Bronchial epithelial cell (primary cell): ENCODE results near the gene PCDHGB6. TPM values are rescaled to one million over a fixed set of nuclear protein-coding genes. Genes with fewer than 3 reads are reported as not detected.
"Not testable (repeated sequence)": the region's sequence is repeated elsewhere in the genome, so short reads cannot be mapped to it uniquely, and the experiment has no call there.

Source experiments
- DNase-seq: peaks from one replicate; pipeline ENCODE4 v3.0.0-alpha.2; 2010; ENCODE audit warnings: low read depth
- FAIRE-seq: peaks from 2 replicates; lab custom pipeline; 2011; peaks lifted over from hg19 to GRCh38; lab: Jason Lieb, UNC
- H3K27me3 ChIP-seq: 2 replicates; pipeline ENCODE4 v1.5.1; 2011; ENCODE audit warnings: low read length; ENCODE audit not compliant: control insufficient read depth, insufficient read depth
- H3K36me3 ChIP-seq: 2 replicates; pipeline ENCODE4 v1.5.1; 2011; ENCODE audit warnings: low read length; ENCODE audit not compliant: control insufficient read depth, insufficient read depth
- H3K4me3 ChIP-seq: 2 replicates; pipeline ENCODE4 v1.5.1; 2011; ENCODE audit warnings: mild to moderate bottlenecking, low read depth, low read length, control low read depth
- total RNA-seq: library from RNA; depleted of rRNA; stranded (reverse); fragments of >200 nt; gene quantifications from 2 replicates; pipeline ENCODE4 v1.2.1, GENCODE V29; 2014
- TF ChIP-seq, protein P1 (sequence below): IDR thresholded peaks from 2 replicates; pipeline ENCODE4 v1.5.1; 2011; ENCODE audit warnings: mild to moderate bottlenecking, moderate library complexity, low read length, control low read depth, inconsistent platforms; ENCODE audit not compliant: insufficient read depth, severe bottlenecking

PCDHGB6 gene
- total RNA-seq, 1 donor from 2014 or later: 0.53 TPM

DNA sequence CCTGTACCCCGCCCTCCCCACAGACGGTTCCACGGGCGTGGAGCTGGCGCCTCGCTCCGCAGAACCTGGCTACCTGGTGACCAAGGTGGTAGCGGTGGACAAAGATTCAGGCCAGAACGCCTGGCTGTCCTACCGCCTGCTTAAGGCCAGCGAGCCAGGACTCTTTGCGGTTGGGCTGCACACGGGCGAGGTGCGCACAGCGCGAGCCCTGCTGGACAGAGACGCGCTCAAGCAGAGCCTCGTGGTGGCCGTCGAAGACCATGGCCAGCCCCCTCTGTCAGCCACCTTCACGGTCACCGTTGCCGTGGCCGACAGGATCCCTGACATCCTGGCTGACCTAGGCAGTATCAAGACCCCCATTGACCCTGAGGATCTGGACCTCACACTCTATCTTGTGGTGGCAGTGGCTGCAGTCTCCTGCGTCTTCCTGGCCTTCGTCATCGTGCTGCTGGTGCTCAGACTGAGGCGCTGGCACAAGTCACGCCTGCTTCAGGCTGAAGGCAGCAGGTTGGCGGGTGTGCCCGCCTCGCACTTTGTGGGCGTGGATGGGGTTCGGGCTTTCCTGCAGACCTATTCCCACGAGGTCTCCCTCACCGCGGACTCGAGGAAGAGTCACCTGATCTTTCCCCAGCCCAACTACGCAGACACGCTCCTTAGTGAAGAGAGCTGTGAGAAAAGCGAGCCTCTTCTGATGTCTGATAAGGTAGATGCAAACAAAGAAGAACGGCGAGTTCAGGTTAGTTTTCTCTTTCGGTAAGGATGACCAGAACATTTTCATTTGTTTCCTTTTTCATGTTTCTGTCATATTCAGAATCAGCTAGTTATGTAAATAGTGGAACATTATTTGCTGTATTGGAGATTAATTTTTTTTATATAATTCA, 41.6 kb upstream of the PCDHGB6 start:
- DNase-seq (no peak), FAIRE-seq (no peak)
- H3K36me3 ChIP-seq: no peaks in the 10 kb centered on the region
- no peak overlapping the region for H3K4me3 ChIP-seq
- TF ChIP-seq, protein P1, sequence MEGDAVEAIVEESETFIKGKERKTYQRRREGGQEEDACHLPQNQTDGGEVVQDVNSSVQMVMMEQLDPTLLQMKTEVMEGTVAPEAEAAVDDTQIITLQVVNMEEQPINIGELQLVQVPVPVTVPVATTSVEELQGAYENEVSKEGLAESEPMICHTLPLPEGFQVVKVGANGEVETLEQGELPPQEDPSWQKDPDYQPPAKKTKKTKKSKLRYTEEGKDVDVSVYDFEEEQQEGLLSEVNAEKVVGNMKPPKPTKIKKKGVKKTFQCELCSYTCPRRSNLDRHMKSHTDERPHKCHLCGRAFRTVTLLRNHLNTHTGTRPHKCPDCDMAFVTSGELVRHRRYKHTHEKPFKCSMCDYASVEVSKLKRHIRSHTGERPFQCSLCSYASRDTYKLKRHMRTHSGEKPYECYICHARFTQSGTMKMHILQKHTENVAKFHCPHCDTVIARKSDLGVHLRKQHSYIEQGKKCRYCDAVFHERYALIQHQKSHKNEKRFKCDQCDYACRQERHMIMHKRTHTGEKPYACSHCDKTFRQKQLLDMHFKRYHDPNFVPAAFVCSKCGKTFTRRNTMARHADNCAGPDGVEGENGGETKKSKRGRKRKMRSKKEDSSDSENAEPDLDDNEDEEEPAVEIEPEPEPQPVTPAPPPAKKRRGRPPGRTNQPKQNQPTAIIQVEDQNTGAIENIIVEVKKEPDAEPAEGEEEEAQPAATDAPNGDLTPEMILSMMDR: no peak
- H3K27me3 ChIP-seq: peaks cover 24% of the 10 kb centered on the region

DNA sequence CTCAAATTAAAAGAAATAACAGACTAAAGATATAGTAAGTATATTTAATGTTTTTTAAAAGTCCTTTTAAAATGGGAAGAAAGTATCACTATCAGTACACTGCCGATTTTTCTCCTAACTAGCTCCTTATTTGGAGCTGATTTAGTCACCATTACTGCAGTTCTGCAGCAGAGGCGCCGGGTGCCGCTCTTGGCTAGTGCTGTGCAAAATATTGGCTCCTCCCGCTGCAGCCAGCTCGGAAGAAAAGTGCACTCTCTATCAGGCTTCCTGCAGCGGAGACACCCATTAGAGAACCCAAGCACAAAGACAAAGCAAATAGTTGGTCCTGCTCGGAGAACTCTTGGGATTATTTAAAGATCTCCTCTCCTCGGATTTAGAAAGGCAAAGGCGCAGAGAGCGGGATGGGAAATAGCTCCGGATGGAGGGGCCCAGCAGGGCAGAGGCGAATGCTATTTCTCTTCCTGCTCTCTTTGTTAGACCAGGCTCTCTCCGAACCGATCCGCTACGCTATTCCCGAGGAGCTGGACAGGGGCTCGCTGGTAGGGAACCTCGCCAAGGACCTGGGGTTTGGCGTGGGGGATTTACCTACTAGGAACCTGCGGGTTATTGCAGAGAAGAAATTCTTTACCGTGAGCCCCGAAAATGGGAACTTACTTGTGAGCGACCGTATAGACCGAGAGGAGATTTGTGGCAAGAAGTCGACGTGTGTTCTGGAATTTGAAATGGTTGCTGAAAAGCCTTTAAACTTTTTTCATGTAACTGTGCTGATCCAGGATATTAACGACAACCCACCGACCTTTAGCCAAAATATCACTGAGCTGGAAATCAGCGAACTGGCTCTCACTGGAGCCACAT, 37.6 kb upstream of the PCDHGB6 start, which contains the start of gene PCDHGB3:
Gene PCDHGB3 (plus strand): TSS at position 249 of the 855 bp plus-strand sequence. CDS start 153 bp downstream, at position 402.
- peak within 1 kb of the TSS; percentile 19 for H3K4me3 ChIP-seq
- H3K36me3 ChIP-seq: no peaks in the 10 kb centered on the region
- peaks cover 20% of the 10 kb centered on the region for H3K27me3 ChIP-seq
- TF ChIP-seq, protein P1: peak; percentile 31
- DNase-seq (peak; percentile 29), FAIRE-seq (peak; percentile 18)

- TF ChIP-seq, protein P1: no peak
Observed at GRCh38 chr5:141371572-141372475, 36.0 kb upstream of the PCDHGB6 start.

DNA sequence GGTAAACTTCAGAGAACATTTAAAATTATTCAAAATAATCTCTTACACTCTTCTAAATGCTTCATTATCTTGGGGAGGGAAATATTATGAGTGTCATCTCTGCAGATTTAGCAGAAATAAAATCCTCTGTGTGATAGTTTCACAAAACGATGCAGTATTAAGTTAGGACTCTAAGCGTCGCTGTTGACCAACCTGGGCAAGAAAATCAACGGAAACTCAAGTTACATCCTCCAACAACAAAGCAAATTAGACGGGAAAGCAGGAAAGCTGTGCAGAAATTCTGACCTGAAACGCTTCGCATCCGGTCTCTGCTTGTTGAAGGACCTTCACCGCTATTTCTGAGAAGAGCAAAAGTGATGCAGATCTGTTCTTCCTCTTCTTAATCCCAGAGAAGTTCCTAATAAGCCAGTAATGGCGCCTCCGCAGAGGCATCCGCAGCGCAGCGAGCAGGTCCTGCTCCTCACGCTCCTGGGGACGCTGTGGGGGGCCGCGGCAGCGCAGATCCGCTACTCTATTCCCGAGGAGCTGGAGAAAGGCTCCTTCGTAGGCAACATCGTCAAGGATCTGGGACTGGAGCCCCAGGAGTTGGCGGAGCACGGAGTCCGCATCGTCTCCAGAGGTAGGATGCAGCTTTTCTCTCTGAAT, 34.0 kb upstream of the PCDHGB6 start, which contains the start of gene PCDHGA6:
Gene PCDHGA6 (plus strand): TSS at position 219 of the 645 bp plus-strand sequence. CDS start 193 bp downstream, at position 412.
- Histone ChIP-seq H3K4me3 (peak within 1 kb of the TSS; percentile 19), H3K27me3 (peaks cover 9% of the 10 kb centered on the region), H3K36me3 (no peaks in the 10 kb centered on the region)
- TF ChIP-seq, protein P1: peak; percentile 36
- peak; percentile 29 for DNase-seq
- no peak for FAIRE-seq

More at GRCh38 chr5:141371572-141372475, 36.0 kb upstream of the PCDHGB6 start:
- Histone ChIP-seq H3K36me3 (no peaks in the 10 kb centered on the region), H3K4me3 (no peak overlapping the region), H3K27me3 (peaks cover 9% of the 10 kb centered on the region)
- no peak for FAIRE-seq
- DNase-seq: no peak

GRCh38 chr5:141374627-141375026, 33.2 kb upstream of the PCDHGB6 start:
- Histone ChIP-seq H3K36me3 (no peaks in the 10 kb centered on the region), H3K27me3 (peaks cover 9% of the 10 kb centered on the region), H3K4me3 (no peak overlapping the region)
- TF ChIP-seq, protein P1: no peak
- DNase-seq: no peak
- peak; percentile 55 for FAIRE-seq

- not testable (repeated sequence) for FAIRE-seq, DNase-seq, H3K36me3 ChIP-seq, H3K27me3 ChIP-seq, H3K4me3 ChIP-seq
Observed at GRCh38 chr5:141375444-141376155, 32.2 kb upstream of the PCDHGB6 start.
